HUES6 (cell line): ENCODE data around the gene DNAJB4.
"Not testable (repeated sequence)": the region's sequence is repeated elsewhere in the genome, so short reads cannot be mapped to it uniquely, and the experiment has no call there.

Experiments used
- H3K27ac ChIP-seq: 2 replicates; pipeline ENCODE4 v1.7.0; 2013; ENCODE audit warnings: low read depth, mild to moderate bottlenecking, low read length, inconsistent platforms
- H3K27me3 ChIP-seq: 2 replicates; pipeline ENCODE4 v1.6.1; 2013; ENCODE audit warnings: low read length; ENCODE audit not compliant: control insufficient read depth, insufficient read depth
- H3K36me3 ChIP-seq: 2 replicates; pipeline ENCODE4 v1.6.1; 2013; ENCODE audit warnings: low read length; ENCODE audit not compliant: control insufficient read depth, insufficient read depth
- H3K4me1 ChIP-seq: 2 replicates; pipeline ENCODE4 v1.6.1; 2013; ENCODE audit warnings: low read length; ENCODE audit not compliant: control insufficient read depth, insufficient read depth
- H3K4me3 ChIP-seq: 2 replicates; pipeline ENCODE4 v1.5.1; 2013; ENCODE audit warnings: low read depth, low read length
- H3K9ac ChIP-seq: one replicate; pipeline ENCODE4 v1.6.1; 2013; ENCODE audit warnings: mild to moderate bottlenecking, low read length
- H3K9me3 ChIP-seq: 2 replicates; pipeline ENCODE4 v1.6.1; 2013; ENCODE audit warnings: low read depth, low read length; ENCODE audit not compliant: control insufficient read depth, insufficient read depth

The DNAJB4 gene

DNA sequence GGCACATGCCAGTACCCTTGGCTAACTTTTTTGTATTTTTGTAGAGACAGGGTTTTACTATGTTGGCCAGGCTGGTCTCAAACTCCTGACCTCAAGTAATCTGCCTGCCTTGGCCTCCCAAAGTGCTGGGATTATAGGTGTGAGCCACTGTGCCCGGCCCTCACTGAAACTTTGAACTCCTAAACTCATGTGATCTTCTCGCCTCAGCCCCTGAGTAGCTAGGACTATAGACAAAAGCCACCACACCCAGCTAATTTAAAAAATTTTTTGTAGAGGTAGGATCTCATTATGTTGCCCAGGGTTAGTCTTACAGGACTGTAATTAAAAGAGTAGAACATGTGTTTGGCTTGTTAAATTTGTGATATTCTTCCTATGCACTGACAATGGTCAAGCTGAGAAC, 60.1 kb downstream of the DNAJB4 start:
- not testable (repeated sequence) for H3K36me3 ChIP-seq, H3K9me3 ChIP-seq, H3K4me3 ChIP-seq, H3K9ac ChIP-seq, H3K27me3 ChIP-seq, H3K27ac ChIP-seq, H3K4me1 ChIP-seq
